Calu3 (cell line): ENCODE results near the gene TBRG4. TPM values are rescaled to one million over a fixed set of nuclear protein-coding genes. Genes with fewer than 3 reads are reported as not detected.
A peak's percentile ranks its signal among the peaks of the same experiment; 100 is the strongest.

Experiments used
- BruUV-seq: library from RNA; stranded (reverse); fragments of 400-500 nt; replicated peaks from 2 replicates; lab custom pipeline; 2021; lab: Mats Ljungman, UMichigan
- CTCF ChIA-PET: fragments of 300-600 bp; sonication (Branson Sonifier 250); formaldehyde crosslinking; loops from one replicate; lab custom pipeline; 2022; ENCODE audit warnings: antibody characterized with exemption; lab: Charles Lee
- DNase-seq: peaks from one replicate; pipeline ENCODE4 v3.0.0; 2022
- H3K27ac Mint-ChIP-seq: one replicate; pipeline ENCODE4 v1.8.0; 2022; ENCODE audit warnings: mixed read lengths; ENCODE audit not compliant: unreplicated experiment
- H3K27me3 Mint-ChIP-seq: one replicate; pipeline ENCODE4 v1.8.0; 2022; ENCODE audit warnings: mixed read lengths; ENCODE audit not compliant: unreplicated experiment
- H3K36me3 Mint-ChIP-seq: one replicate; pipeline ENCODE4 v1.8.0; 2022; ENCODE audit warnings: mild to moderate bottlenecking, moderate library complexity, mixed read lengths; ENCODE audit not compliant: insufficient read depth, unreplicated experiment
- H3K4me1 Mint-ChIP-seq: one replicate; pipeline ENCODE4 v1.8.0; 2022; ENCODE audit warnings: mild to moderate bottlenecking, low read depth, mixed read lengths; ENCODE audit not compliant: unreplicated experiment
- H3K4me3 Mint-ChIP-seq: one replicate; pipeline ENCODE4 v1.8.0; 2022; ENCODE audit warnings: mild to moderate bottlenecking, low read depth, moderate library complexity, mixed read lengths; ENCODE audit not compliant: unreplicated experiment
- H3K9me3 Mint-ChIP-seq: one replicate; pipeline ENCODE4 v1.8.0; 2022; ENCODE audit warnings: low read depth, mixed read lengths; ENCODE audit not compliant: unreplicated experiment
- CTCF ChIP-seq: fragments of 200-600 bp; IDR thresholded peaks from one replicate; pipeline ENCODE4 v1.8.0; 2022; ENCODE audit warnings: antibody characterized with exemption; ENCODE audit not compliant: unreplicated experiment
- intact Hi-C: fragments of 100-400 bp; cut with micrococcal nuclease; formaldehyde crosslinking; loops from one replicate; pipeline ENCODE4 v1.10.0; 2022; ENCODE audit not compliant: unreplicated experiment
- total RNA-seq: library from RNA; stranded (reverse); gene quantifications from 2 replicates; pipeline ENCODE4 v1.2.3, GENCODE V29; 2022

The TBRG4 gene
- total RNA-seq, 1 experiment from 2014 or later = 191 TPM

GRCh38 chr7:45080265-45080957 lies 31.1 kb downstream of the TBRG4 start:
- Mint-ChIP-seq H3K9me3 (no peaks in the 10 kb centered on the region), H3K4me1 (peaks cover 6% of the 10 kb centered on the region), H3K27me3 (no peaks in the 10 kb centered on the region), H3K27ac (no peak overlapping the region), H3K4me3 (no peak overlapping the region), H3K36me3 (peaks cover 11% of the 10 kb centered on the region)
- CTCF ChIA-PET = no interaction called here
- DNase-seq = no peak
- TF ChIP-seq CTCF = no peak
- intact Hi-C loops = no loop called here
- BruUV-seq = no TSS peak

DNA sequence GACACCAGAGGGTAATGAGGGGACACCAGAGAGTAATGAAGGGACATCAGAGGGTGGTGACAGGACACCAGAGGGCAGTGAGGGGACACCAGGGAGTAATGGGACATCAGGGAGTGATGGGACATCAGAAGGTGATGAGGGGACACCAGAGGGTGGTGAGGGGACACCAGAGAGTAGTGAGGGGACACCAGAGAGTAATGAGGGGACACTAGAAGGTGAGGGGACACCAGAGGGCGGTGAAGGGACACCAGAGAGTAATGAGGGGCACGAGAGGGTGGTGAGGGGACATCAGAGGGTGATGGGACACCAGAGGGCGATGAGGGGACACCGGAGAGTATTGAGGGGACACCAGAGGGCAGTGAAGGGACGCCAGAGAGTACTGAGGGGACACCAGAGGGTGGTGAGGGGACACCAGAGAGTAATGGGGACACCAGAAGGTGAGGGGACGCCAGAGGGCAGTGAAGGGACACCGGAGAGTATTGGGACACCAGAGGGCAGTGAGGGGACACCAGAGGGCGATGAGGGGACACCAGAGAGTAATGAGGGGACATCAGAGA lies 33.3 kb downstream of the TBRG4 start:
- intact Hi-C loops = loop anchor here (2.0 kb wide), 1 partner anchor 59 kb away; no protein-coding TSS in a partner anchor
- Mint-ChIP-seq H3K9me3 (no peaks in the 10 kb centered on the region), H3K36me3 (peaks cover 19% of the 10 kb centered on the region), H3K4me3 (no peak overlapping the region), H3K4me1 (peaks cover 14% of the 10 kb centered on the region), H3K27ac (peak overlapping the region; percentile 9), H3K27me3 (no peaks in the 10 kb centered on the region)
- no TSS peak for BruUV-seq
- no peak for DNase-seq
- CTCF ChIA-PET = no interaction called here
- no peak for TF ChIP-seq CTCF

DNA sequence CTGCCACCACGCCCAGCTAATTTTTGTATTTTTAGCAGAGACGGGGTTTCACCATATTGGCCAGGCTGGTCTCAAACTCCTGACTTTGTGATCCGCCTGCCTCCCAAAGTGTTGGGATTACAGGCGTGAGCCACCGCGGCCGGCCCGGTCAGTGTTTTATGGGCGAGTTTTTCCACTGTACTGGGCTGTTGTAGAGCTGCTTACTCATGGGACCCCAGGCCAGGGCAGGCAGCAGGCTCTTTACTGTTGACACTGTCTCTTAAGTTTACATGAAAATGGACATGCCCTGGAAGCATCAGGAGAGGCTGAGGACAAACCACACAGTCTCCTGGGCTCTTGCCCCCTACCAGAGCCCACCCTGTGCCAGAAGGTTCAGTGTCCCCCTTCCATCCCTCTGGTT lies 33.9 kb downstream of the TBRG4 start:
- no peak for DNase-seq
- Mint-ChIP-seq H3K4me3 (no peak overlapping the region), H3K9me3 (no peaks in the 10 kb centered on the region), H3K27me3 (no peaks in the 10 kb centered on the region), H3K27ac (peak overlapping the region; percentile 9), H3K4me1 (peaks cover 14% of the 10 kb centered on the region), H3K36me3 (peaks cover 19% of the 10 kb centered on the region)
- no TSS peak for BruUV-seq
- no peak for TF ChIP-seq CTCF
- intact Hi-C loops = no loop called here
- CTCF ChIA-PET = no interaction called here

DNA sequence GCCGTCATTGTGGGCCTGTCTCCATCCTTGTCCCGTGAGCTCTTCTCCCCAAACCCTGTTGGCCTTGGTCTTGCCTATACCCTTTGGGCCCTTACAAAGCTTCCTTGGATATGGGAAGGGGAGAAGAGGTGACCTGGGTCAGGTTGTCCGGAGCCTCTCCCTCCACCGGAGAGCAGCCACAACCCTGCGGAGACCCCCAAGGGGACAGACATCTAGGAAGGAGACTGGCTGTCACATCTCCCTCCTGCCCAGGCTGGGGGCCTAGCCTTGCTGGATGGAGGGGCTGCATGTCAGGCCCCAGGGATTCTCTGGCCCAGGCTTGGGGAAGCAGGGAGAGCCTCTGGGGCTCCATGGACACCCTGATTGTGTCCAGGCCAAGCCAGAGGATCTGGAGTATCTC lies 34.6 kb downstream of the TBRG4 start:
- CTCF ChIA-PET = interaction anchor here (1.0 kb wide), 1 partner anchor 63 kb away, joined by 3 read pairs; no protein-coding TSS in a partner anchor
- H3K9me3 Mint-ChIP-seq = no peaks in the 10 kb centered on the region
- no peak for TF ChIP-seq CTCF
- DNase-seq = no peak
- H3K4me1 Mint-ChIP-seq = peaks cover 14% of the 10 kb centered on the region
- no TSS peak for BruUV-seq
- H3K27me3 Mint-ChIP-seq = no peaks in the 10 kb centered on the region
- intact Hi-C loops = no loop called here
- H3K4me3 Mint-ChIP-seq = no peak overlapping the region
- H3K27ac Mint-ChIP-seq = no peak overlapping the region
- peaks cover 19% of the 10 kb centered on the region for H3K36me3 Mint-ChIP-seq
